Thyroid gland (tissue), 4 donors: ENCODE measurements around the gene PARM1.

Experiments
- CTCF ChIP-seq, 6 experiments: fragments of 200-600 bp in 3 of 6; fragments of 450-650 bp in 3 of 6; sonication (generic) in 3 of 6; IDR thresholded peaks; one replicate each; pipeline ENCODE4 v1.5.1; 2016 to 2019; ENCODE audit warnings: antibody characterized with exemption in 6 of 6, mild to moderate bottlenecking in 2 of 6, inconsistent platforms in 1 of 6, moderate library complexity in 1 of 6
- POLR2A ChIP-seq, 2 donors: fragments of 450-650 bp; IDR thresholded peaks; one replicate each; pipeline ENCODE4 v1.6.1; 2017; ENCODE audit warnings: antibody characterized with exemption in 2 of 2, mild to moderate bottlenecking in 2 of 2, moderate library complexity in 1 of 2

DNA sequence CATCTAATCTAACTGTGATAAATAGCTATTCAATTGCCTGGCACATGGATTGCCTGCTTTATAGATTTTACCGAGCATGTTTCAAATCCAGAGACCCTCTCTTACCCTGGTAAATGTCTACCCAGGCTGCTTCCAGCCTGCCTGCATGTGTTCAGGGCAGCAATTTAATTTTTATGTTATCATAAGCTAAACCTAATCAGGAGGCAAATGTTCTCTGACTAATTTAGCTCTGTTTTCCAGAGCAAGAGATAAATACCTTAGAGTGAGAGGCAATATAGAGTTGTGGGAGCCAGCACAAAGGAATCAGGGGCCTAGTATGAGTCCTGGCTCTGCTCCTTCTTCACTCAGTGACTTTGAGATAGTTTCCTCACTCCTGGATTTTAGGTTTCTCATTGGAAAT, 37.7 kb downstream of the PARM1 start:
- no peak for TF ChIP-seq POLR2A (IDR thresholded peaks at IDR 0.05)
- TF ChIP-seq CTCF (IDR thresholded peaks at IDR 0.05) = no peak
